ENCODE measurements around the gene WFDC12.
A peak's percentile ranks its signal among the peaks of the same experiment; 100 is the strongest.

The WFDC12 gene

DNA sequence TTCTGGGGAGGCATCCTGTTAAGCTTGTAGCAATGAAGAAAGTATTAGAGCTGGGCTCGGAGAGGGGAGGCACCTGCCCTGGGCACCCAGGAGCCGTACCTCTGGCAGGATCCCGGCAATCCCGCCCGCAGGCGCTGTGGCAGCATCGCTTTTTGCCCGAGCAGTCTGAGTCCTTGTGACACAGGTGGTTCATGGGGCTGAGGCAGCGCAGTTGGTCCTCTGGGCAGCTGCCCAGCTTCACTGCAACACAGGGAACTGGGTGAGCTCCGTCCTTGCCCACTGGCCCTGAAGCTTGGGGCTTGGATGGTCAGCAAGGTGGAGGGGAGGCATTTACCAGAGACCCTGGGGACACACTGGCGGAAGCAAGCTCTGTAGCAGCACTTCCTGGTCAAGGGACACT is 14.0 kb downstream of the WFDC12 start:
- H3K9ac ChIP-seq (ENCODE audit: insufficient read length, low read depth) = no peak overlapping the region
- no peak for TF ChIP-seq ZNF274 (IDR thresholded peaks at IDR 0.05; ENCODE audit: low read depth, low read length)
- TF ChIP-seq SUZ12 (IDR thresholded peaks at IDR 0.05; ENCODE audit: extremely low read depth, insufficient read depth, insufficient read length) = no peak
- TF ChIP-seq YY1 (IDR thresholded peaks at IDR 0.05; ENCODE audit: insufficient read depth, insufficient read length) = no peak

DNA sequence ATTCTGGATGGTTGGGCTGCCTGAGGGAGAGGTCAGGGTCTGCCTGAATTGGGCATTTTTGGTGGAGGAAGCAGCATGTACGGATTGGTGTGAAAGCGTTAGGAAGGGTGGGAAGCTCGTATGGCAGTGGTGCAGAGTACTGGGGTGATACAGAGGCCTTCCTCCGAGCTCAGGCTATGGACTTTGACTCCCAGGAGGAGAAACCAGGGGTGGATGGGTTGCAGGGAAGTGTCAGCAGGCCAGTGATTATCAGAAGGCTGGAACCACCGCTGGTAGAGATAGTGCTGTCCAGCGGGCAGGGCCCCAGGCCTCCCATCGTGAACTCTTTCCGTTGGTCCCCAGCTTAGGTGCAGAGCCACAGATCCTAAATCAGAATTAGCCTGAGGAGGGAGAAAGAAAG is 14.6 kb downstream of the WFDC12 start:
- no peak for DNase-seq (ENCODE audit: low read depth, low spot score)
- Histone ChIP-seq H3K36me3 (ENCODE audit: insufficient read depth, insufficient read length, low read length) (no peaks in the 10 kb centered on the region), H3K4me1 (ENCODE audit: insufficient read depth, insufficient read length) (no peaks in the 10 kb centered on the region), H3K4me3 (ENCODE audit: insufficient read length, low read depth) (no peak overlapping the region), H3K9ac (ENCODE audit: insufficient read length, low read depth) (no peak overlapping the region), H3K27me3 (ENCODE audit: insufficient read depth, insufficient read length) (no peaks in the 10 kb centered on the region), H3K9me3 (ENCODE audit: insufficient read depth, low read length) (no peaks in the 10 kb centered on the region)
- TF ChIP-seq YY1 (IDR thresholded peaks at IDR 0.05; ENCODE audit: insufficient read depth, insufficient read length) (no peak), SUZ12 (IDR thresholded peaks at IDR 0.05; ENCODE audit: extremely low read depth, insufficient read depth, insufficient read length) (no peak), ZNF274 (IDR thresholded peaks at IDR 0.05; ENCODE audit: low read depth, low read length) (no peak)

More for the DNA sequence above, 14.0 kb downstream of the WFDC12 start:
- no peak for DNase-seq (ENCODE audit: low read depth, low spot score)
- Histone ChIP-seq H3K4me3 (ENCODE audit: insufficient read length, low read depth) (no peak overlapping the region), H3K27me3 (ENCODE audit: insufficient read depth, insufficient read length) (no peaks in the 10 kb centered on the region), H3K9me3 (ENCODE audit: insufficient read depth, low read length) (no peaks in the 10 kb centered on the region), H3K36me3 (ENCODE audit: insufficient read depth, insufficient read length, low read length) (no peaks in the 10 kb centered on the region), H3K4me1 (ENCODE audit: insufficient read depth, insufficient read length) (peaks cover 4% of the 10 kb centered on the region)

DNA sequence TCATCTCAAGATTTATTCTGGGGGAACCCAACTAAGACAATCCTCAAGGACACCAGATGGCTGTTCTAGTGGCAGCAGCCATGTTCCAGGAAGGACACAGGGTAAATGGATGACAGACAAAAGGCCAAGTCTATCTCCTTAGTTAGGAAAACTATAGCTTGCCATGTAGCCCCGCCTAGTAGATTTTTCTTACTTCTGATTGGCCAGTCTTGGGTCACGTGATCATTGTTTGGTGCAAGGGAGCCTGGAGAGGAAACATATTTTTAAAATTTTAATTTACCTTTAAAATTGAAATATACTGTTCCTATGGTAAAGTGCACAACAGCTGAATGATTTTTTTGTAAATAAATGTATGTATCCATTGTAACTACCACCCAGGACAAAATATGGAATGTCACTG is 18.9 kb downstream of the WFDC12 start:
- no peaks in the 10 kb centered on the region for H3K36me3 ChIP-seq (ENCODE audit: insufficient read depth, insufficient read length, low read length)
- H3K27me3 ChIP-seq (ENCODE audit: insufficient read depth, insufficient read length) = peaks cover 17% of the 10 kb centered on the region
- no peak for DNase-seq (ENCODE audit: low read depth, low spot score)
- H3K4me3 ChIP-seq (ENCODE audit: insufficient read length, low read depth) = no peak overlapping the region
- H3K9me3 ChIP-seq (ENCODE audit: insufficient read depth, low read length) = no peaks in the 10 kb centered on the region
- no peak for TF ChIP-seq SUZ12 (IDR thresholded peaks at IDR 0.05; ENCODE audit: extremely low read depth, insufficient read depth, insufficient read length)
- no peak for TF ChIP-seq YY1 (IDR thresholded peaks at IDR 0.05; ENCODE audit: insufficient read depth, insufficient read length)
- no peak for TF ChIP-seq ZNF274 (IDR thresholded peaks at IDR 0.05; ENCODE audit: low read depth, low read length)
- no peak overlapping the region for H3K9ac ChIP-seq (ENCODE audit: insufficient read length, low read depth)
- H3K4me1 ChIP-seq (ENCODE audit: insufficient read depth, insufficient read length) = no peaks in the 10 kb centered on the region

DNA sequence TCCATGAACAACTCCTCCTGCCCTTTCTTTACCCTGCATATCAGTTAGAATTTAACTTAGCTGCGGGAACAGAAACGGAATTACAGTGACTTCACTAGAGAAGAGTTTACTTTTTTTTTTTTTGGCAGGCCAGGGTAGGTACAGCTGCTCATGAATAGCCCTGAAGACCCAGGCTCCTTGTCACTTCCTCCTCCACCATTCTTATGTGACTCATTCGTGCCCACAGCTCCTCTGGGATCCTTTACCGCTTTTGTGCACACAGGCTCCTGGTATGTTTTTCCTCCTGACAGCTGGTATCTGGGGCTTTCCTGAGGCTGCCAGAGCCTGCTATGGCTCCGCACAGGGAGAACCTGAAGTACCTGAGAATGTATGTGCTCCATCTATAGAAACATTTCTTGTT is 19.5 kb downstream of the WFDC12 start:
- Histone ChIP-seq H3K4me3 (ENCODE audit: insufficient read length, low read depth) (no peak overlapping the region), H3K9ac (ENCODE audit: insufficient read length, low read depth) (no peak overlapping the region), H3K4me1 (ENCODE audit: insufficient read depth, insufficient read length) (no peaks in the 10 kb centered on the region), H3K27me3 (ENCODE audit: insufficient read depth, insufficient read length) (peaks cover 22% of the 10 kb centered on the region), H3K36me3 (ENCODE audit: insufficient read depth, insufficient read length, low read length) (no peaks in the 10 kb centered on the region), H3K9me3 (ENCODE audit: insufficient read depth, low read length) (no peaks in the 10 kb centered on the region)
- TF ChIP-seq YY1 (IDR thresholded peaks at IDR 0.05; ENCODE audit: insufficient read depth, insufficient read length) (no peak), SUZ12 (IDR thresholded peaks at IDR 0.05; ENCODE audit: extremely low read depth, insufficient read depth, insufficient read length) (no peak), ZNF274 (IDR thresholded peaks at IDR 0.05; ENCODE audit: low read depth, low read length) (no peak)
- no peak for DNase-seq (ENCODE audit: low read depth, low spot score)

DNA sequence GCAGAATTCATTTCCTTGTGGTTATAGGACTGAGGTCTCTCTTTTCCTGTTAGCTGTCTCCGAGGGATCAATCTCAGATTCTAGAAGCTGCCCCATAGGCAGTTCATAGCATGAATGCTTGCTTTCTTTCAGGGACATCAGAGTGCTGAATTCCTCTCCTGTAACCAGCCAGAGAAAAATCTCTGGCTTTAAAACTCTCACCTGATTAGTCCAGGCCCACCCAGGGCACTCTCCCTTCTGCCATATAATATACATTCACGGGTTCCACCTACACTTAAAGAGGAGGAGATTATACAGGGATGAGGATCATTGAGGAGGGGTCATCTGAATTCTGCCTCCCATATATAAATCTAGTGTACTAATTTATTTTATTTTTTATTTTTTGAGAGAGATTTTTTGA is 21.2 kb downstream of the WFDC12 start:
- TF ChIP-seq SUZ12 (IDR thresholded peaks at IDR 0.05; ENCODE audit: extremely low read depth, insufficient read depth, insufficient read length) (no peak), ZNF274 (IDR thresholded peaks at IDR 0.05; ENCODE audit: low read depth, low read length) (no peak), YY1 (IDR thresholded peaks at IDR 0.05; ENCODE audit: insufficient read depth, insufficient read length) (no peak)
- H3K36me3 ChIP-seq (ENCODE audit: insufficient read depth, insufficient read length, low read length) = no peaks in the 10 kb centered on the region
- H3K4me1 ChIP-seq (ENCODE audit: insufficient read depth, insufficient read length) = no peaks in the 10 kb centered on the region
- no peak for DNase-seq (ENCODE audit: low read depth, low spot score)
- H3K9ac ChIP-seq (ENCODE audit: insufficient read length, low read depth) = no peak overlapping the region
- no peak overlapping the region for H3K4me3 ChIP-seq (ENCODE audit: insufficient read length, low read depth)
- H3K9me3 ChIP-seq (ENCODE audit: insufficient read depth, low read length) = no peaks in the 10 kb centered on the region; the same call in 1 of the 2 replicates
- H3K27me3 ChIP-seq (ENCODE audit: insufficient read depth, insufficient read length) = peaks cover 35% of the 10 kb centered on the region

DNA sequence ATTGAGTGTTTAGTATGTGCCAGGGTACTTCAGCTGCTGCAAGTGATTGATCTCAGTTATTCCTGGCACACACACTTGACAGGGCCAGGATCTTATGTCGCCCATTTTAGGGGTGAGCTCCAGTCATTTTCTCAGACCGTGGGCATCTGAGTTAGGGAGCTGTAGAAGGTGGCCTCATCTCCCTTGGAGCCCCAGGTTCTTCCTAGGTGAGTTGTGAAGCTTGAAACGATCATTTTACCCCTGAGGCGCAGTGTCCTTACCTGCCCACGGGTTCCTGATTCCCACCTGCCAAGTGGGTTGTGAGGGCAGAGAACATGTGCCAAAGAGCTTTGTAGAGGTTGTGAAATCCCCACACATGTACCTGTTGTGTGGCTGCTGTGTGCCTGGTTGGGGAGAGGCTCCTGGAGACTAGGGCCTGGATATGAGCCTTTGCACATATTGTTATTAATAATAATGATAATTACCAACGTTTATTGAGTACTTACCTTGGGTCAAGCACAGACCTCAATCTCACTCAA is 22.9 kb downstream of the WFDC12 start:
- no peak for TF ChIP-seq YY1 (IDR thresholded peaks at IDR 0.05; ENCODE audit: insufficient read depth, insufficient read length)
- TF ChIP-seq ZNF274 (IDR thresholded peaks at IDR 0.05; ENCODE audit: low read depth, low read length) = no peak
- no peak for TF ChIP-seq SUZ12 (IDR thresholded peaks at IDR 0.05; ENCODE audit: extremely low read depth, insufficient read depth, insufficient read length)
- peak overlapping the region; percentile 59 for H3K9ac ChIP-seq (ENCODE audit: insufficient read length, low read depth)
- no peaks in the 10 kb centered on the region; the same call in 1 of the 2 replicates for H3K9me3 ChIP-seq (ENCODE audit: insufficient read depth, low read length)
- H3K4me3 ChIP-seq (ENCODE audit: insufficient read length, low read depth) = no peak overlapping the region
- peaks cover 48% of the 10 kb centered on the region for H3K27me3 ChIP-seq (ENCODE audit: insufficient read depth, insufficient read length)
- no peak for DNase-seq (ENCODE audit: low read depth, low spot score)
- H3K36me3 ChIP-seq (ENCODE audit: insufficient read depth, insufficient read length, low read length) = no peaks in the 10 kb centered on the region
- H3K4me1 ChIP-seq (ENCODE audit: insufficient read depth, insufficient read length) = no peaks in the 10 kb centered on the region

DNA sequence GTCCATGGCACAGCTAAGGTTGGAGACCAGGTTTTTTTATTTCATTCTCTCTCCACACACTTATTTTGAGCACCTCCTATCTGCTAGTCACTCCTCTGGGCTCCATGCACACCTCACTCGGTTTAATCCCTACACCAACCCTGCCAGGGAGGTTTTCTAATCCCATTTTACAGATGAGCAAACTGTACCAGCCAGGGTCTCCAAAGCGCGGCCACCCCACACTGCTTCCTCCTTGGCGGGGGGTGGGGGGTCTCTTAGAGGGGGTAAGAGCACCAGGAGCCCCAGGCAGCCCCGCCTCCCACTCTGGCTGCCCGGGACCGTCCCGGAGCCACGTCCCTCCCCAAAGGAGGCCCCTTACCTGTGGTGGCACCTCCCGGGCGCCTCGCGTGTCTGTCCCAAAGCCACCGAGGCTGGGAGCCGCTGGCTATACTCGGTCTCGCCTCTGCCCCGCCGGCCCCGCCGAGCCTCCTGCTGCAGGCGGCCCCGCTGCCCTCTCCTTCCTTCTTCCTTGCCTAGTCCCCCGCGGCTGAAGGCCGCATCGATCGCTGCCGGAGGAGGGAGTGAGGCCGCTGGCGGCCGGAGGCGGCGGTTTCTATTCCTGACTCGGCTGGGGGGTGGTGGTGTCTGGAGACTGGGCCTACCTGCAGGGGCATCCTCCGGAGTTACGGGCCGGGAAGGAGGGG is 23.6 kb downstream of the WFDC12 start, which contains the start of gene KCNS1:
Gene KCNS1, minus strand, starts transcription at position 565 of the 683 bp plus-strand sequence. CDS start 1,891 bp downstream, outside the sequence.
- H3K4me3 ChIP-seq (ENCODE audit: insufficient read length, low read depth) = peak within 1 kb of the TSS; percentile 30

More for the DNA sequence above, 23.6 kb downstream of the WFDC12 start, which contains the start of gene KCNS1:
- no peaks in the 10 kb centered on the region for H3K4me1 ChIP-seq (ENCODE audit: insufficient read depth, insufficient read length)
- no peaks in the 10 kb centered on the region for H3K36me3 ChIP-seq (ENCODE audit: insufficient read depth, insufficient read length, low read length)
- no peak for TF ChIP-seq ZNF274 (IDR thresholded peaks at IDR 0.05; ENCODE audit: low read depth, low read length)
- TF ChIP-seq SUZ12 (IDR thresholded peaks at IDR 0.05; ENCODE audit: extremely low read depth, insufficient read depth, insufficient read length) = no peak
- H3K27me3 ChIP-seq (ENCODE audit: insufficient read depth, insufficient read length) = peaks cover 52% of the 10 kb centered on the region
- DNase-seq (ENCODE audit: low read depth, low spot score) = peak; percentile 55
- H3K9me3 ChIP-seq (ENCODE audit: insufficient read depth, low read length) = no peaks in the 10 kb centered on the region; the same call in 1 of the 2 replicates
- peak within 1 kb of the TSS; percentile 59 for H3K9ac ChIP-seq (ENCODE audit: insufficient read length, low read depth)

Measured in NT2/D1 (cell line).